HEK293 (cell line): ENCODE data around the gene DYNC1I1.

Experiments
- CTCF ChIA-PET: fragments of 350-600 bp; formaldehyde crosslinking; extraction: SDS; loops from one replicate; lab custom pipeline; 2021; ENCODE audit warnings: antibody characterized with exemption; lab: Yijun Ruan, JAX
- POLR2A ChIA-PET: fragments of 300-600 bp; formaldehyde crosslinking; extraction: SDS; loops from one replicate; lab custom pipeline; 2020; ENCODE audit warnings: antibody characterized with exemption, inconsistent platforms; lab: Yijun Ruan, JAX
- H3K27ac ChIP-seq: fragments of 200-500 bp; sonication (Bioruptor generic); 2 replicates; pipeline ENCODE4 v1.5.1; 2014; ENCODE audit warnings: low read depth, low read length, control low read depth, inconsistent platforms; ENCODE audit errors: extremely low read depth
- H3K36me3 ChIP-seq, 2 experiments: fragments of 200-500 bp in 1 of 2; sonication (Bioruptor generic) in 1 of 2; 1 replicate in 1 of 2; 2 replicates in 1 of 2; pipeline ENCODE4 v1.5.1; 2014 to 2017; ENCODE audit warnings: inconsistent platforms in 2 of 2, low read length in 2 of 2; ENCODE audit not compliant: control insufficient read depth in 2 of 2, insufficient read depth in 1 of 2
- H3K4me1 ChIP-seq: fragments of 200-500 bp; sonication (Bioruptor generic); 2 replicates; pipeline ENCODE4 v1.5.1; 2014; ENCODE audit warnings: mild to moderate bottlenecking, low read length, inconsistent platforms; ENCODE audit not compliant: control insufficient read depth, insufficient read depth
- H3K4me3 ChIP-seq: 2 replicates; pipeline ENCODE4 v1.5.1; 2011; ENCODE audit warnings: low read depth, mild to moderate bottlenecking, control low read depth, low read length, moderate library complexity
- H3K9me3 ChIP-seq: fragments of 200-500 bp; sonication (Bioruptor generic); 2 replicates; pipeline ENCODE4 v1.5.1; 2014; ENCODE audit warnings: low read depth, low read length, inconsistent platforms; ENCODE audit not compliant: control insufficient read depth, insufficient read depth
- CTCF ChIP-seq: fragments of 450-650 bp; formaldehyde crosslinking; IDR thresholded peaks from 2 replicates; pipeline ENCODE4 v1.5.1; 2016; ENCODE audit warnings: missing biosample characterization, missing genetic modification characterization
- GFI1B ChIP-seq: fragments of 450-650 bp; formaldehyde crosslinking; IDR thresholded peaks from 2 replicates; pipeline ENCODE4 v1.5.1; 2016; ENCODE audit warnings: missing biosample characterization, missing genetic modification characterization
- GLI2 ChIP-seq: fragments of 450-650 bp; formaldehyde crosslinking; IDR thresholded peaks from 2 replicates; pipeline ENCODE4; 2017; ENCODE audit warnings: missing biosample characterization, missing genetic modification characterization, low read depth, borderline replicate concordance
- GLIS1 ChIP-seq: fragments of 450-650 bp; formaldehyde crosslinking; IDR thresholded peaks from 2 replicates; pipeline ENCODE4 v1.5.1; 2016; ENCODE audit warnings: missing biosample characterization, missing genetic modification characterization
- HOXA7 ChIP-seq: sonication (generic); formaldehyde crosslinking; IDR thresholded peaks from 2 replicates; pipeline ENCODE4 v1.8.1; 2022; ENCODE audit warnings: missing genetic modification reagents, borderline replicate concordance
- HOXC10 ChIP-seq: sonication (generic); formaldehyde crosslinking; IDR thresholded peaks from 2 replicates; pipeline ENCODE4 v1.8.1; 2023; ENCODE audit warnings: mild to moderate bottlenecking, missing genetic modification reagents
- HOXD13 ChIP-seq: sonication (generic); formaldehyde crosslinking; IDR thresholded peaks from 2 replicates; pipeline ENCODE4 v1.8.0; 2022; ENCODE audit warnings: missing genetic modification reagents, borderline replicate concordance
- MYNN ChIP-seq: fragments of 450-650 bp; formaldehyde crosslinking; IDR thresholded peaks from 2 replicates; pipeline ENCODE4 v1.5.1; 2016; ENCODE audit warnings: missing biosample characterization, missing genetic modification characterization, borderline replicate concordance
- OVOL3 ChIP-seq: fragments of 450-650 bp; formaldehyde crosslinking; IDR thresholded peaks from 2 replicates; pipeline ENCODE4 v1.5.1; 2016; ENCODE audit warnings: missing biosample characterization, missing genetic modification characterization
- SP2 ChIP-seq: fragments of 450-650 bp; formaldehyde crosslinking; IDR thresholded peaks from 2 replicates; pipeline ENCODE4 v1.5.1; 2016; ENCODE audit warnings: missing biosample characterization, missing genetic modification characterization
- SP7 ChIP-seq: fragments of 450-650 bp; formaldehyde crosslinking; IDR thresholded peaks from 2 replicates; pipeline ENCODE4 v1.5.1; 2016; ENCODE audit warnings: missing biosample characterization, missing genetic modification characterization
- ZFP37 ChIP-seq: fragments of 450-650 bp; formaldehyde crosslinking; IDR thresholded peaks from 2 replicates; pipeline ENCODE4 v1.5.1; 2016; ENCODE audit warnings: missing biosample characterization, missing genetic modification characterization
- ZIC2 ChIP-seq: fragments of 450-650 bp; formaldehyde crosslinking; IDR thresholded peaks from 2 replicates; pipeline ENCODE4 v1.5.1; 2016; ENCODE audit warnings: missing biosample characterization, missing genetic modification characterization
- ZNF132 ChIP-seq: fragments of 450-650 bp; formaldehyde crosslinking; IDR thresholded peaks from 2 replicates; pipeline ENCODE4 v1.5.1; 2017; ENCODE audit warnings: missing biosample characterization, missing genetic modification characterization, borderline replicate concordance
- ZNF184 ChIP-seq: fragments of 450-650 bp; IDR thresholded peaks from 2 replicates; pipeline ENCODE4 v1.5.1; 2018; ENCODE audit warnings: missing biosample characterization, mild to moderate bottlenecking, missing genetic modification characterization
- ZNF2 ChIP-seq: fragments of 450-650 bp; formaldehyde crosslinking; IDR thresholded peaks from 2 replicates; pipeline ENCODE4 v1.5.1; 2016; ENCODE audit warnings: missing biosample characterization, missing genetic modification characterization
- ZNF223 ChIP-seq: fragments of 450-650 bp; formaldehyde crosslinking; IDR thresholded peaks from 2 replicates; pipeline ENCODE4 v1.5.1; 2016; ENCODE audit warnings: missing biosample characterization, missing genetic modification characterization
- ZNF274 ChIP-seq, 2 experiments: fragments of 200-500 bp in 1 of 2; fragments of 450-650 bp in 1 of 2; sonication (Bioruptor generic) in 1 of 2; formaldehyde crosslinking in 1 of 2; IDR thresholded peaks; 2 replicates each; pipeline versions ENCODE4 v1.5.1 to v1.6.1; 2014 to 2016; ENCODE audit warnings: borderline replicate concordance in 1 of 2, inconsistent platforms in 1 of 2, low read length in 1 of 2, missing biosample characterization in 1 of 2, missing genetic modification characterization in 1 of 2
- ZNF311 ChIP-seq: fragments of 450-650 bp; formaldehyde crosslinking; IDR thresholded peaks from 2 replicates; pipeline ENCODE4 v1.5.1; 2017; ENCODE audit warnings: missing biosample characterization, missing genetic modification characterization, borderline replicate concordance
- ZNF362 ChIP-seq: fragments of 450-650 bp; formaldehyde crosslinking; IDR thresholded peaks from 2 replicates; pipeline ENCODE4 v1.5.1; 2016; ENCODE audit warnings: missing biosample characterization, missing genetic modification characterization
- ZNF501 ChIP-seq: fragments of 450-650 bp; formaldehyde crosslinking; IDR thresholded peaks from 2 replicates; pipeline ENCODE4 v1.5.1; 2016; ENCODE audit warnings: missing biosample characterization, missing genetic modification characterization
- ZNF521 ChIP-seq: fragments of 450-650 bp; formaldehyde crosslinking; IDR thresholded peaks from 2 replicates; pipeline ENCODE4 v1.5.1; 2017; ENCODE audit warnings: missing biosample characterization, mild to moderate bottlenecking, missing genetic modification characterization
- ZNF529 ChIP-seq: fragments of 450-650 bp; formaldehyde crosslinking; IDR thresholded peaks from 2 replicates; pipeline ENCODE4 v1.5.1; 2017; ENCODE audit warnings: missing genetic modification characterization, missing biosample characterization; ENCODE audit not compliant: insufficient replicate concordance
- ZNF555 ChIP-seq: fragments of 450-650 bp; formaldehyde crosslinking; conservative IDR thresholded peaks from 2 replicates; pipeline ENCODE4 v1.5.1; 2017; ENCODE audit warnings: missing biosample characterization, mild to moderate bottlenecking, missing genetic modification characterization, inconsistent platforms
- ZNF558 ChIP-seq: fragments of 450-650 bp; formaldehyde crosslinking; IDR thresholded peaks from 2 replicates; pipeline ENCODE4 v1.5.1; 2016; ENCODE audit warnings: missing biosample characterization, missing genetic modification characterization
- ZNF791 ChIP-seq: fragments of 450-650 bp; formaldehyde crosslinking; IDR thresholded peaks from 2 replicates; pipeline ENCODE4 v1.5.1; 2016; ENCODE audit warnings: missing biosample characterization, missing genetic modification characterization

The DYNC1I1 gene

GRCh38 chr7:95893484-95893883, 121.1 kb downstream of the DYNC1I1 start:
- POLR2A ChIA-PET = no interaction called here
- CTCF ChIA-PET = interaction anchor here (1.4 kb wide), 1 partner anchor 23 kb away, joined by 5 read pairs; no protein-coding TSS in a partner anchor
- H3K9me3 ChIP-seq = no peaks in the 10 kb centered on the region
- H3K4me3 ChIP-seq = no peak overlapping the region
- no peak for TF ChIP-seq GLI2 (tag by site-specific recombination)
- no peak for TF ChIP-seq ZNF501
- no peak for TF ChIP-seq CTCF (tag by site-specific recombination)
- no peak for TF ChIP-seq ZNF529 (tag by site-specific recombination)
- no peak for TF ChIP-seq ZNF223 (tag by site-specific recombination)
- no peak for TF ChIP-seq MYNN (tag by site-specific recombination)
- TF ChIP-seq ZNF791 = no peak
- TF ChIP-seq SP2 = no peak
- TF ChIP-seq ZNF132 (tag by site-specific recombination) = no peak
- TF ChIP-seq ZNF184 = no peak
- no peak for TF ChIP-seq GFI1B (tag by site-specific recombination)
- no peak for TF ChIP-seq ZNF521
- TF ChIP-seq ZNF558 (tag by site-specific recombination) = no peak
- no peak for TF ChIP-seq ZNF274 (IDR thresholded peaks at IDR 0.05; ENCODE audit: low read length)
- no peak for TF ChIP-seq ZNF274 (tag by site-specific recombination; IDR thresholded peaks at IDR 0.05; ENCODE audit: borderline replicate concordance)
- TF ChIP-seq HOXC10 (CRISPR knock-in tag) = no peak
- no peak for TF ChIP-seq ZNF2 (tag by site-specific recombination)
- no peaks in the 10 kb centered on the region for H3K4me1 ChIP-seq
- H3K36me3 ChIP-seq = no peaks in the 10 kb centered on the region
- H3K27ac ChIP-seq = no peak overlapping the region

GRCh38 chr7:95897557-95898251, 125.3 kb downstream of the DYNC1I1 start:
- H3K36me3 ChIP-seq = no peaks in the 10 kb centered on the region
- no peaks in the 10 kb centered on the region for H3K4me1 ChIP-seq
- CTCF ChIA-PET = no interaction called here
- TF ChIP-seq ZFP37 (tag by site-specific recombination) = no peak
- peak; percentile 99 for TF ChIP-seq SP7 (tag by site-specific recombination)
- POLR2A ChIA-PET = no interaction called here
- H3K4me3 ChIP-seq = no peak overlapping the region
- H3K27ac ChIP-seq = no peak overlapping the region
- H3K9me3 ChIP-seq = no peaks in the 10 kb centered on the region

GRCh38 chr7:95899919-95900513, 127.7 kb downstream of the DYNC1I1 start:
- H3K9me3 ChIP-seq = no peaks in the 10 kb centered on the region
- no peak overlapping the region for H3K4me3 ChIP-seq
- ChIA-PET CTCF (interaction anchor here (1.2 kb wide), 1 partner anchor 59 kb away, joined by 3 read pairs; no protein-coding TSS in a partner anchor), POLR2A (no interaction called here)
- no peaks in the 10 kb centered on the region for H3K36me3 ChIP-seq
- no peaks in the 10 kb centered on the region for H3K4me1 ChIP-seq
- TF ChIP-seq HOXD13 (CRISPR knock-in tag) (no peak), HOXA7 (CRISPR knock-in tag) (no peak), ZIC2 (no peak), ZNF362 (tag by site-specific recombination) (no peak), ZNF555 (no peak), ZNF311 (tag by site-specific recombination) (no peak), OVOL3 (tag by site-specific recombination) (no peak), GLIS1 (tag by site-specific recombination) (no peak)
- H3K27ac ChIP-seq = no peak overlapping the region
